Neural progenitor cell (in vitro differentiated cells): Measurements from ENCODE around the gene ENDOG.

ENCODE experiments used
- CTCF ChIP-seq: fragments of 200-600 bp; sonication (generic); IDR thresholded peaks from 2 replicates; pipeline ENCODE4 v1.5.1; 2017; ENCODE audit warnings: antibody characterized with exemption, mild to moderate bottlenecking
- EZH2 ChIP-seq: fragments of 200-600 bp; sonication (generic); IDR thresholded peaks from 2 replicates; pipeline ENCODE4 v1.6.1; 2017; ENCODE audit warnings: antibody characterized with exemption, mild to moderate bottlenecking, moderate library complexity
- EZH2phosphoT487 ChIP-seq: fragments of 200-600 bp; sonication (generic); IDR thresholded peaks from 2 replicates; pipeline ENCODE4 v1.6.1; 2017; ENCODE audit warnings: antibody characterized with exemption

- TF ChIP-seq CTCF (peak; percentile 22), EZH2phosphoT487 (no peak), EZH2 (no peak)
Observed at GRCh38 chr9:128809831-128810230, 8.5 kb upstream of the ENDOG start.
